ENCODE results near the gene SMAD4. TPM values are rescaled to one million over a fixed set of nuclear protein-coding genes. Genes with fewer than 3 reads are reported as not detected.

The SMAD4 gene
- total RNA-seq, 2 experiments from 2014 or later = 97.5 to 115 TPM

- H3K9me3 Mint-ChIP-seq = no peaks in the 10 kb centered on the region
- peak overlapping the region; percentile 55 for H3K4me3 Mint-ChIP-seq
- no peaks in the 10 kb centered on the region for H3K27me3 Mint-ChIP-seq
- H3K27ac Mint-ChIP-seq = peak overlapping the region; percentile 94
- H3K36me3 Mint-ChIP-seq (ENCODE audit: low read depth) = peaks cover 48% of the 10 kb centered on the region
- POLR2A ChIA-PET = no interaction called here
- CTCF ChIA-PET = interaction anchor here (0.9 to 2.0 kb wide), 5 partner anchors 10 to 87 kb away, joined by 3 to 4 read pairs (median 3); no protein-coding TSS in a partner anchor
- DNase-seq = no peak
- H3K4me1 Mint-ChIP-seq = peaks cover 28% of the 10 kb centered on the region
Observed at GRCh38 chr18:51053814-51054213, 23.8 kb downstream of the SMAD4 start.

GRCh38 chr18:51054764-51055163, 24.8 kb downstream of the SMAD4 start:
- H3K36me3 Mint-ChIP-seq (ENCODE audit: low read depth) = peaks cover 46% of the 10 kb centered on the region
- H3K4me3 Mint-ChIP-seq = no peak overlapping the region

GRCh38 chr18:51059969-51060368, 30.0 kb downstream of the SMAD4 start:
- H3K27me3 Mint-ChIP-seq = no peaks in the 10 kb centered on the region
- peaks cover 5% of the 10 kb centered on the region for H3K4me1 Mint-ChIP-seq
- H3K36me3 Mint-ChIP-seq (ENCODE audit: low read depth) = peaks cover 50% of the 10 kb centered on the region
- no peak overlapping the region for H3K4me3 Mint-ChIP-seq
- ChIA-PET POLR2A (no interaction called here), CTCF (interaction anchor here (1.8 kb wide), 1 partner anchor 9 kb away, joined by 4 read pairs; no protein-coding TSS in a partner anchor)
- H3K9me3 Mint-ChIP-seq = no peaks in the 10 kb centered on the region
- no peak overlapping the region for H3K27ac Mint-ChIP-seq
- DNase-seq = no peak

More at GRCh38 chr18:51054764-51055163, 24.8 kb downstream of the SMAD4 start:
- Mint-ChIP-seq H3K4me1 (peaks cover 28% of the 10 kb centered on the region), H3K27ac (no peak overlapping the region), H3K27me3 (no peaks in the 10 kb centered on the region), H3K9me3 (no peaks in the 10 kb centered on the region)
- DNase-seq = no peak
- POLR2A ChIA-PET = no interaction called here
- CTCF ChIA-PET = interaction anchor here (1.2 to 2.0 kb wide), 3 partner anchors 11 to 56 kb away, joined by 3 to 4 read pairs (median 3); no protein-coding TSS in a partner anchor

GRCh38 chr18:51064256-51064655, 34.2 kb downstream of the SMAD4 start:
- CTCF ChIA-PET = no interaction called here
- POLR2A ChIA-PET = no interaction called here
- Mint-ChIP-seq H3K4me1 (peaks cover 5% of the 10 kb centered on the region), H3K9me3 (no peaks in the 10 kb centered on the region), H3K27me3 (no peaks in the 10 kb centered on the region), H3K27ac (no peak overlapping the region), H3K4me3 (no peak overlapping the region), H3K36me3 (ENCODE audit: low read depth) (peaks cover 49% of the 10 kb centered on the region)
- no peak for DNase-seq

- ChIA-PET CTCF (interaction anchor here (0.6 to 1.0 kb wide), 2 partner anchors 12 to 700 kb away, joined by 3 read pairs; no protein-coding TSS in a partner anchor), POLR2A (no interaction called here)
- peaks cover 6% of the 10 kb centered on the region for H3K4me1 Mint-ChIP-seq
- no peaks in the 10 kb centered on the region for H3K9me3 Mint-ChIP-seq
- no peak overlapping the region for H3K27ac Mint-ChIP-seq
- H3K4me3 Mint-ChIP-seq = no peak overlapping the region
- DNase-seq = no peak
- peaks cover 56% of the 10 kb centered on the region for H3K36me3 Mint-ChIP-seq (ENCODE audit: low read depth)
- H3K27me3 Mint-ChIP-seq = no peaks in the 10 kb centered on the region
Observed at GRCh38 chr18:51066273-51066672, 36.3 kb downstream of the SMAD4 start.

- peaks cover 10% of the 10 kb centered on the region for H3K4me1 Mint-ChIP-seq
- ChIA-PET CTCF (no interaction called here), POLR2A (no interaction called here)
- H3K9me3 Mint-ChIP-seq = peaks cover 2% of the 10 kb centered on the region
- H3K27me3 Mint-ChIP-seq = no peaks in the 10 kb centered on the region
- no peak overlapping the region for H3K4me3 Mint-ChIP-seq
- peaks cover 66% of the 10 kb centered on the region for H3K36me3 Mint-ChIP-seq (ENCODE audit: low read depth)
- H3K27ac Mint-ChIP-seq = no peak overlapping the region
- no peak for DNase-seq
Observed at GRCh38 chr18:51068105-51068504, 38.1 kb downstream of the SMAD4 start.

- Mint-ChIP-seq H3K36me3 (ENCODE audit: low read depth) (peaks cover 65% of the 10 kb centered on the region), H3K27ac (no peak overlapping the region), H3K9me3 (peaks cover 2% of the 10 kb centered on the region), H3K27me3 (no peaks in the 10 kb centered on the region), H3K4me1 (peaks cover 23% of the 10 kb centered on the region), H3K4me3 (no peak overlapping the region)
- POLR2A ChIA-PET = no interaction called here
- no peak for DNase-seq
- CTCF ChIA-PET = no interaction called here
Observed at GRCh38 chr18:51069885-51070284, 39.9 kb downstream of the SMAD4 start.

- no peak overlapping the region for H3K4me3 Mint-ChIP-seq
- peaks cover 24% of the 10 kb centered on the region for H3K4me1 Mint-ChIP-seq
- POLR2A ChIA-PET = no interaction called here
- H3K27me3 Mint-ChIP-seq = no peaks in the 10 kb centered on the region
- no peak for DNase-seq
- H3K9me3 Mint-ChIP-seq = peaks cover 2% of the 10 kb centered on the region
- peaks cover 62% of the 10 kb centered on the region for H3K36me3 Mint-ChIP-seq (ENCODE audit: low read depth)
- CTCF ChIA-PET = no interaction called here
- H3K27ac Mint-ChIP-seq = no peak overlapping the region
Observed at GRCh38 chr18:51070545-51070944, 40.5 kb downstream of the SMAD4 start.

- Mint-ChIP-seq H3K4me3 (no peak overlapping the region), H3K36me3 (ENCODE audit: low read depth) (peaks cover 74% of the 10 kb centered on the region), H3K27ac (no peak overlapping the region), H3K27me3 (no peaks in the 10 kb centered on the region), H3K4me1 (peaks cover 24% of the 10 kb centered on the region), H3K9me3 (peaks cover 2% of the 10 kb centered on the region)
- DNase-seq = no peak
- CTCF ChIA-PET = no interaction called here
- POLR2A ChIA-PET = no interaction called here
Observed at GRCh38 chr18:51072586-51073313, 42.7 kb downstream of the SMAD4 start.

GRCh38 chr18:51074605-51075004, 44.6 kb downstream of the SMAD4 start:
- peaks cover 2% of the 10 kb centered on the region for H3K9me3 Mint-ChIP-seq
- H3K27ac Mint-ChIP-seq = peak overlapping the region; percentile 51
- no peak for DNase-seq
- POLR2A ChIA-PET = no interaction called here
- H3K27me3 Mint-ChIP-seq = no peaks in the 10 kb centered on the region
- H3K4me3 Mint-ChIP-seq = no peak overlapping the region
- peaks cover 24% of the 10 kb centered on the region for H3K4me1 Mint-ChIP-seq
- peaks cover 74% of the 10 kb centered on the region for H3K36me3 Mint-ChIP-seq (ENCODE audit: low read depth)
- CTCF ChIA-PET = interaction anchor here (0.6 to 0.7 kb wide), 2 partner anchors 186 to 210 kb away, joined by 3 to 5 read pairs; no protein-coding TSS in a partner anchor

GRCh38 chr18:51076503-51076902, 46.5 kb downstream of the SMAD4 start:
- Mint-ChIP-seq H3K4me1 (peaks cover 21% of the 10 kb centered on the region), H3K27me3 (no peaks in the 10 kb centered on the region), H3K27ac (no peak overlapping the region), H3K36me3 (ENCODE audit: low read depth) (peaks cover 74% of the 10 kb centered on the region), H3K9me3 (peaks cover 2% of the 10 kb centered on the region), H3K4me3 (no peak overlapping the region)
- CTCF ChIA-PET = no interaction called here
- POLR2A ChIA-PET = no interaction called here
- DNase-seq = no peak

GRCh38 chr18:51077217-51077616, 47.2 kb downstream of the SMAD4 start:
- peaks cover 72% of the 10 kb centered on the region for H3K36me3 Mint-ChIP-seq (ENCODE audit: low read depth)
- H3K4me1 Mint-ChIP-seq = peaks cover 21% of the 10 kb centered on the region
- peaks cover under 1% of the 10 kb centered on the region for H3K9me3 Mint-ChIP-seq
- ChIA-PET CTCF (no interaction called here), POLR2A (no interaction called here)
- no peak overlapping the region for H3K4me3 Mint-ChIP-seq
- no peak for DNase-seq
- H3K27ac Mint-ChIP-seq = no peak overlapping the region
- H3K27me3 Mint-ChIP-seq = no peaks in the 10 kb centered on the region

- no peak overlapping the region for H3K4me3 Mint-ChIP-seq
- ChIA-PET POLR2A (no interaction called here), CTCF (interaction anchor here (1.0 kb wide), 1 partner anchor 16 kb away, joined by 3 read pairs; no protein-coding TSS in a partner anchor)
- DNase-seq = no peak
- no peak overlapping the region for H3K27ac Mint-ChIP-seq
- peaks cover 71% of the 10 kb centered on the region for H3K36me3 Mint-ChIP-seq (ENCODE audit: low read depth)
- no peaks in the 10 kb centered on the region for H3K27me3 Mint-ChIP-seq
- H3K9me3 Mint-ChIP-seq = no peaks in the 10 kb centered on the region
- peaks cover 20% of the 10 kb centered on the region for H3K4me1 Mint-ChIP-seq
Observed at GRCh38 chr18:51078026-51078425, 48.0 kb downstream of the SMAD4 start.

All from activated CD4-positive, alpha-beta T cell treated with anti-CD3 and anti-CD28 coated beads, Interleukin-2, amount 10 ng/mL, durations not matched to agents 7 days and 5 days (primary cell).